Measurements from ENCODE around the gene CCAR1.
A peak's percentile ranks its signal among the peaks of the same experiment; 100 is the strongest.
"Not testable (repeated sequence)": the region's sequence is repeated elsewhere in the genome, so short reads cannot be mapped to it uniquely, and the experiment has no call there.

Gene CCAR1

DNA sequence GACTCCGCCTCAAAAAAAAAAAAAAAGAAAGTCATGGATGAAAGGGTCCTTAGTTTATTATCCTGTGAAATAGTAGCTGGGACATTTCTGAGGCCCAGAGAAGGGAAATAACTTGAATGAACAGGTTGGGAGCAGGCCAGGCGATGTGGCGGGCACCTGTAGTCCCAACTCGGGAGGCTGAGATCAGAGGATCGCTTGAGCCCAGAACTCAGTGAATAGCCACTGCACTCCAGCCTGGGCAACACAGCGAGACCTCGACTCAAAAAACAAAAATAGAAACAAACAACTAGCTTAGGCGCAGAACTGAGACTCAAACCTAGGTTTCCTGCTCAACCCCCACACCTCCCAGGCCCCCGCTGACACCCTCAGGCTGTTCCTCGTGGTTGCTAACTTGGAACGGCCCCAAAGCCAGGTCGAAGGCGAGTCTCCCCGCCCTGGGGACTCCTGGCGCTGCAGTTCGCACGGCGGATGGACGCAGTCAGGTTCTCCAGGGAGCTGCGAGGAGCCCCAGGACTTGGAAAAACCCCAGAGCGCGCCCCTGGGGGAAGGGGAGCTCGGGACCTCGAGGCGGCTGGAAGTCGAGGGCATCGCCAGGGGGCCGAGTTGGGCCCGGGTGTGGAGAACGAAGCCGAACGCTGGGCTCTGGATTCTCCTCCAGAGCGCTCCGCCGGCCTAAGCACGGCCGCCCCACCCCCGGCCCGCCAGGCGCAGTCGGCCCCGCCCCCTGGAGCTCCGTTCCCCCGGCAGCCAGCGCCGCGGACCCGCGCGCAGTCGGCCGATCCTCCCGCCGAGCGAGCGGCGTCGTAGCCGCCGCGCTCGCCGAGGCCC lies 105.9 kb downstream of the CCAR1 start, which contains the start of gene STOX1:
TSS of gene STOX1 (plus strand) at position 768 of the 828 bp plus-strand sequence. CDS start 93 bp downstream, outside the sequence.
- FAIRE-seq: no peak
- DNase-seq (ENCODE audit: insufficient read length, low spot score): peak; percentile 79

DNA sequence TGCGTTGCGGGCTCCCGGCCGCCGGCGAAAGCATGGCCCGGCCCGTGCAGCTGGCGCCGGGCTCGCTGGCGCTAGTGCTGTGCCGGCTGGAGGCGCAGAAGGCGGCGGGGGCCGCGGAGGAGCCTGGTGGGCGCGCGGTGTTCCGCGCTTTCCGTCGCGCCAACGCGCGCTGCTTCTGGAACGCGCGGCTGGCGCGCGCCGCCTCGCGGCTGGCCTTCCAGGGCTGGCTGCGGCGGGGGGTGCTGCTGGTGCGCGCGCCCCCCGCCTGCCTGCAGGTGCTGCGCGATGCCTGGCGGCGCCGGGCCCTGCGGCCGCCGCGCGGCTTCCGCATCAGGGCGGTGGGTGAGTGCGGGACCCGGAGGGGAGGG lies 106.5 kb downstream of the CCAR1 start:
- FAIRE-seq; DNase-seq (ENCODE audit: insufficient read length, low spot score): not testable (repeated sequence)

GRCh38 chr10:68828083-68828601 lies 107.1 kb downstream of the CCAR1 start:
- FAIRE-seq; DNase-seq (ENCODE audit: insufficient read length, low spot score): not testable (repeated sequence)

DNA sequence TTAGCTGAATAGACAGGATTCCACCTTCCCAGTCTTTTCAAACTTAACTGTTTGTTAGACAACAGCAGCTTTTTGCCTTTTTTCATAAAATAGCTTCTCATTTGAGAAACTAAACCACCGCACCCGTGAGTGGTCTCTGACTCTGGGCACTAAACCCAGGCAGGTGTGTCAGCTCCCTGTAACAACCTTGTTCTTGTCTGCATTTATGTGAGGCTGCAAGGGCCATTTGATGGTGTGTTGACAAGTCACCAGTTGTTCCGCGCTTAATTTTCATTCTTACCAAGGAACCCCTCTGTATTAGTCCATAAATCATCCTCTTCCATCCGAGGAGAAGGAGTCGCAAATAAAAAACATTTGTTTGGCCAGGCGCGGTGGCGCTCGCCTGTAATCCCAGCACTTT lies 107.8 kb downstream of the CCAR1 start:
- DNase-seq (ENCODE audit: insufficient read length, low spot score) (no peak), FAIRE-seq (no peak)

DNA sequence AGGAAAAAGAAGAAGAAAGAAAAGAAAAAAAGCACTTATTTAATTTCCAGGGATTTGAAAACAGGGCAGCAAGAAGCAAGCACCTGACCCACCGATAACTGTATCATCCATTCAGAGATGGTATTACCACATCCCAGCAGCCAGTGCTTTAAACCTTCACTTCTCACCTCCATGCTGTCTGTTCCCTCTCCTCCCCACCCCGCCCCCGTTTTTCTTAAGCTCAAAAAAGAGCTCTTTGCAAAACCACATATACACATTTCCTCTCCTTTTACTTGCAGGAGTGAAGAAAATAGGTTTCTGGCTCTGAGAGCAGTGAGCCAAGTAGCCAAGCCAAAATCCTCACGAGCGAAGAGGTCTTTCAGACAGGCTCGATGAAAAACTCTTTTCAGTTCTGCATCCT lies 108.5 kb downstream of the CCAR1 start:
- no peak for FAIRE-seq
- no peak for DNase-seq (ENCODE audit: insufficient read length, low spot score)

- DNase-seq (ENCODE audit: insufficient read length, low spot score): no peak
- FAIRE-seq: no peak
Measured at GRCh38 chr10:68829952-68830351, 108.9 kb downstream of the CCAR1 start.

- no peak for FAIRE-seq
- no peak for DNase-seq (ENCODE audit: insufficient read length, low spot score)
Measured at GRCh38 chr10:68831961-68832455, 111.0 kb downstream of the CCAR1 start.

DNA sequence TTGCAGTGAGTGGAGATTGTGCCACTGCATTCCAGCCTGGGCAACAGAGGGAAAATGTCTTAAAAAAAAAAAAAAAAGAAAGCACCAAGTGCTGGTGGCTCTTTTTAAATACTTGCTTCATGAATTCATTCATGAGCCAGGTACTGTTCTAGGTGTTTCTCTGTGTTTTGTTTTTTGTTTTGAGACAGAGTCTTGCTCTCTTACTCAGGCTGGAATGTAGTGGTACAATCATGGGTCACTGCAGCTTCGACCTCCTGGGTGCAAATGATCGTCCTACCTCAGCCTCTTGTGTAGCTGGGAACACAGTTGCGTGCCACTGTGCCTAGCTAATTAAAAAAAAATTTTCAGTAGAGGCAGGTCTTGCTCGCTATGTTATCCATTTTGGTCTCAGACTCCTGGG lies 111.6 kb downstream of the CCAR1 start:
- FAIRE-seq: no peak
- no peak for DNase-seq (ENCODE audit: insufficient read length, low spot score)

DNA sequence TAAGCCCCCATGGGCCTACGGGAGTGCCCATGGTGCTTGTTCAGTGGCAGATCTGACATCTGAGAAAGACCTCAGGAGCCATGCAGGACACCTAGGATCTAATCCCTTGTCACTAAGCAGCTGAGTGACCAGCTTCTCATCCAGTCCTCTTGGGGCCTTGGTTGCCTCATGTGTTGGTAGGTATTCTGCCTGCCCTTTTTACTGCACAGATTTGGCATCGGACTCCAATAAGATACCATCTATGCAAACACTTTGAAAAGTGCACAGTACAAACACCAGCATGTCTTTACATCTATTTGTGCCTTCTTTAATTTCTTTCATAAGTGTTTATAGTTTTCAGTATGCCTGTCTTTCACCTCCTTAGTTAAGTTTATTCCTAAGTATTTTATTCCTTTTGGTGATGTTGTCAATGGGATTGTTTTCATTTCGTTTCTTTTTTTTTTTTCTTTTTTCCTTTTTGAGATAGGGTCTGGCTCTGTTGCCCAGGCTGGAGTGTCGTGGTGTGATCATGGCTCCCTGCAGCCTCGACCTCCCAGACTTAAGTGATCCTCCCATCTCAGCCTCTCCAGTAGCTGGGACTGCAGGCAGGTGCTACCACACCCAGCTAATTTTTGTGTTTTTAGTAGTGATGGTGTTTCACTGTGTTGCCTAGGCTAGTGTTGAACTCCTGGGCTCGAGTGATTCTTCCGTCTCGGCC lies 116.7 kb downstream of the CCAR1 start:
- FAIRE-seq: no peak
- no peak for DNase-seq (ENCODE audit: insufficient read length, low spot score)

DNA sequence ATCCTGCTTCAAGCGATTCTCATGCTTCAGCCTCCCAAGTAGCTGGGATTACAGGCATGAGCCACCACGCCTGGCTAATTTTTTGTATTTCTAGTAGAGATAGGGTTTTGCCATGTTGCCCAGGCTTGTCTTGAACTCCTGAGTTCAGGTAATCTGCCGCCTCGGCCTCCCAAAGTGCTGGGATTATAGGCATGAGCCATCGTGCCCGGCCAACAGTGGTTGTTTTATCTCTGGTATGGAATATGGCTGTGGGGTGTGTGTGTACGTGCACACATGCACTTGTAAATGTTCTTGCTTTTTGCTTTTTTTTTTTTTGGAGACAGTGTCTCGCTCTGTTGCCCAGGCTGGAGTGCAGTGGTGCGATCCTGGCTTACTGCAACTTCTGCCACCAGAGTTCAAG lies 119.6 kb downstream of the CCAR1 start:
- not testable (repeated sequence) for DNase-seq (ENCODE audit: insufficient read length, low spot score); FAIRE-seq
